GM18526 (cell line): ENCODE results near the gene SIGLEC7.

Experiments
- POLR2A ChIP-seq: IDR thresholded peaks from 3 replicates; pipeline ENCODE4 v1.6.1; 2011; ENCODE audit not compliant: insufficient read length; ENCODE audit errors: extremely low read depth

The SIGLEC7 gene

DNA sequence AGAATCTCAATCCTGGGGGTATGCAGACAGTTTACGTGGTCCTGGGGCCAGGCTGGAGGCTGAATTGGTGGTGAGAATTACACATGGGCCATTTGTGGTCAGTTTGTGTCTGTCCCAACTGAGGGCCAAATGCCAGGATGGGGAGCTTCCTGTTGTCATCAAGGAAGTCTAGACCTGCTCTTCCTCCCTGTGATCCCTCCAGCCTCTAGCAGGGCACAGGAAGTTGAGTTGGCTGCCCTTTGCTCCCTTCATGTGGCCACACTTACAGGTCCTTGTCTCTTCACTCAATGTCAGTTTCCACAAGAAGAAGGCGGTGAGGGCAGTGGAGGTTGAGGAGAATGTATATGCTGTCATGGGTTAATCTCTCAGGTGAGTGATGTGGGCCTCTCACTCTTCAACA lies 30.1 kb downstream of the SIGLEC7 start:
- TF ChIP-seq POLR2A: no peak

DNA sequence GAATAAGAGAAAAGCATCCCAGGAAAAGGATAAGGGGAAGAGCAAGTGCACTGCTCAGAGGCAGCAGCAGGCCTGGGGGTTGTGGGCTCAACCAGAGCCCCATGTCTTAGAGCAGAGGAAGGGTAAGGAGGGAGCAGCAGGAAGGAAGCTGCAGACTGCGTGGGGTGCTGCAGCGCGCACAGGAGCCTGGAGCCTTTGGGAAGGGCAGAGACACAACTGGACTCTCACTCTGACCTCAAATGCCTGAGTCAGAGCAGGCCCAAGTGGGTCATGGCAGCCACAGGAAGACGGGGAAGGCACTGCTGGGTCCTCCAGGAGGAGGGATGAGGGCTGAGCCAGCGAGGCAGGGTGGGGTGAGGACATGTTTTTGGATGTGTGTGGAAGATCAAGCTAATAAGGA lies 31.6 kb downstream of the SIGLEC7 start:
- no peak for TF ChIP-seq POLR2A

DNA sequence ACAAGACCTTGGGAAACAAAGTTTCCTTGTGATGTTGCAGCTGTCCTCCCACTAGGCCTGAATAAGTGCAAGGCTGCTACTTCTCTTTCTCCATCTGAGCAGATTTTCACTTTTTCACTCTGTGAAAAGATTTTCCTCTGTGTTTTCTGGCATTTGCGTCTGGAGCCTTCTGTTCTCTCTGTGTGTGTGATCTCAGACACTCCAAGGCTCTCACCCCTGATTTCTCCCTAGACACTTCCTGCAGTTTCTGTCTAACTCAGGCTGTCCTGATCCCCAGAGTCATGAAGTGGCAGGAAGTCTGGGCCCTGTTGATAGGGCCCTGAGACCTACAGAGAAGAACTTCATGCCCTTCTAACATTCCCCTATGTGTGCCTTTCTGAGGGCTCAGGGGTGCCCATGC lies 37.2 kb downstream of the SIGLEC7 start:
- no peak for TF ChIP-seq POLR2A

DNA sequence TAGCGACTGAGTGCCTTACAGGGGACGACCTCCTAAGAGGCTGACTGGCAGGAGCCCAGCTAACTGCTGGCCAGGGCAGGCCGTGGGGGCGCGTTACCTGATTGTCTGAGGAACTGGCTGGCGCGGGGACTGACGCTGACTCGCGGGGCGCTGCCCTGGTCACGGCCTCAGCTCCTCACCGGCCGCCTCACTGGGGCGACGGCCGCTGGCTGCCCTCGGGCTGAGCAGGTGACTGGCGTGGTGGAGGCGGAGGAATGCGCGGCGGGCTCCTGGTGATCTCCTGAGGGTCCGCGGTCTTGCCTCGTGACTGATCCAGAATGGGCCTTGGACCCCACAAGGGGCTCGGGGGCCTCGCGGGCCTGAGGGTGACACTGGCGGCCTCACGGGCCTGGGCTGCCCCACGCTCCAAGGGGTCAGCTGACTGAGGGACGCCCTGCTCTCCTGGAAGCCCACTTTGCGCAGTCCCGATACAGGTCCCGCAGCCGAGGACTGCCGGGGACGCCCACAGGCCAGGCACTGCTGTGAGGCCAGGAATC lies 39.3 kb downstream of the SIGLEC7 start:
- TF ChIP-seq POLR2A: no peak

DNA sequence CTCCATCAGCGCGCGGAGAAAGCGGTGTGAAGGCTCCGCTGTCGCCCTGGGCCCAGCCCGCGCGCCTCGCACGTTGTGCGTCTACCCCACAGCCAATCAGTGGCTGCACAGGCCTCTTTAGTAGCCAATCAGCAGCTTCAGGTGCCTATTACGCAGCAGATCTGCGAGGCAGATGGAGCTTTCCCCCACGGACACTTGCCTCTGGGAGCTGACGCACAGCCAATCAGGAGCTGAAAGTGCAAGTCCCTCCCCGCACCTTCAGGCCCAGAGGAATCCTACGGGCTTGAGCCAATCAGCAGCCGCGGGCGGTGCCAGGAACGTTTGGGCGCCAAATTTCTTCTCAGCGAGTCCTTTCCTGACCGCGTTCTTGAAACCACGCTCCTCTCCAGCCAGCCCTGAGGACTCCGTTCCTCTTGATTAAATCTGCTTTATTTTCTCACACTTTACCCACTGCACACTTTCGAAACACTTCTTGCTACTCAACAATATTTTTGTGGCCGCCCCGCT lies 39.9 kb downstream of the SIGLEC7 start:
- no peak for TF ChIP-seq POLR2A

DNA sequence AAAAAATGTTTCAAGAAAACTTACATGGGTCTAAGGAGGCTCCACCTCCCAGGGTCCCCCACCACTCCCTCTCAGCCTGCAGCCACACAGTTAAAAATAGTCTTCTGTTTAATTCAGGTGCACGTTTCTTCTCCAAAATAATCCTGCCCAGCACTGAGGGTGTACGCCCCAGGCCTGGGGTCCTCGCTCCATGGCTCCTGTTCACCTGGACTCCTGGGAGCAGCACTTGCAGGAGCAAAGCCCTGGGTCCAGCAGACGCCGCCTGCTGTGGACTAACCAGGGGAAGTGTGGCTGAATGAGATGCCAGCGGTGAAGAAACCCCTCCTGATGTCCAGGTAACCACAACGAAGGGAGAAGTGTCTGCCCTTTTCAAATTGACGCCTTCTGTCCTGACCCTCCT lies 41.5 kb downstream of the SIGLEC7 start:
- no peak for TF ChIP-seq POLR2A

DNA sequence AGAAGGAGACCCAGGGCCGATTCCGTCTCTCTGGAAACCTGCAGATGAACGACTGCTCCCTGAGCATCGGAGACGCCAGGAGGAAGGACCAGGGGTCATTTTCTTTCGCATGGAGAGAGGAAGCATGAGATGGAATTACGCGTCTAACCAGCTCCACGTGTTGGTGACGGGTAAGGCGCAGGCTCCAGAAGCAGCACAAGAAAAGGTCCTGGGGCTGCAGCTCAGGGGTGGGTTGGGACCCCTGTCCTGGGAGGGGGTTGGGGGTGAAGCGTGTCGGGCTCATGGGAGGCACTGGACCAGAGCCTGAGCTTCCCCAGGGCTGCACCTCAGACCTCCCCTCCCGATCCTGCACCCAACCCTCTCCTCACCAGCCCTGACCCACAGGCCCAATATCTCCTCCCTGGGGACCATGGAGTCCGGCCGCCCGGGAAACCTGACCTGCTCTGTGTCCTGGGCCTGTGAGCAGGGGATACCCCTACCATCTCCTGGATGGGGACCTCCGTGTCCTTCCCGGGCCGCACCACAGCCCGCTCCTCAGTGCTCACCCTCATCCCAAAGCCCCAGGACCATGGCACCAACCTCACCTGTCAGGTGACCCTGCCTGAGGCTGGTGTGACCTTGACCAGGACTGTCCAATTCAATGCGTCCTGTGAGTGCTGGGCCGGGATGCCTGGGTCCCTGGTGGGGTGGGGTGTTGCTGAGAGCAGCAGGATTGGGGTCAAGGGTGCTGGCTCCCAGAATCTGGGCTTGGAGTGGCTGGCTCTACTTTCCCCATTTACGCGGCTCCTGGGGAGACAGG lies 43.2 kb downstream of the SIGLEC7 start:
- TF ChIP-seq POLR2A: no peak

DNA sequence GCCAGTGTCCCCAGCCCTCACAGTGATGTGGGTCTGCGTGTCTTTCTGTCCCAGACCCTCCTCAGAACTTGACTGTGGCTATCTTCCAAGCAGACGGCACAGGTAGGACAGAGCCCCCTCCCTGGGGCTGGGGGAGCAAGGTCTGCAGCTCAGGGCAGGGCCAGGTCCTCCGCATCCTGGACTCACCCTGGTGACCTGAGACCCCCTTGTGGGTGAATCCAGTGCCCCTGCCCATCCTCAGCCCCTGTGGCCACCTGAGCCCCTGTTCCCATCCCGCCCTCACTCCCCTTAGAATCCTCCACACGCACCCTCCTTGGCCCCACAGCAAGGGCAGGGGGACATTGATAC lies 43.7 kb downstream of the SIGLEC7 start:
- TF ChIP-seq POLR2A: no peak

DNA sequence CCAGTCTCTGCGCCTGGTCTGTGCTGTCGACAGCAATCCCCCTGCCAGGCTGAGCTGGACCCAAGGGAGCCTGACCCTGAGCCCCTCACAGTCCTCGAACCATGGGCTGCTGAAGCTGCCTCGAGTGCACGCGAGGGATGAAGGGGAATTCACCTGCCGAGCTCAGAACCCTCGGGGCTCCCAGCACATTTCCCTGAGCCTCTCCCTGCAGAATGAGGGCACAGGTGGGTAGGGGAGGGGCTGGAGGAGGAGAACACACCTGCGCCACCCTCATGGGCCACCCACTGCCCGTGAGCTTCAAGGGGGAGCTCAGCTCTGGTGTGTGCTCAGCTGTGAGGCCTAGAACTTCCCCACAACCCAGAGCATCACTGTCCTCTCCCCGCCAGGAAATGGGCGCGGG lies 44.2 kb downstream of the SIGLEC7 start:
- TF ChIP-seq POLR2A: no peak

DNA sequence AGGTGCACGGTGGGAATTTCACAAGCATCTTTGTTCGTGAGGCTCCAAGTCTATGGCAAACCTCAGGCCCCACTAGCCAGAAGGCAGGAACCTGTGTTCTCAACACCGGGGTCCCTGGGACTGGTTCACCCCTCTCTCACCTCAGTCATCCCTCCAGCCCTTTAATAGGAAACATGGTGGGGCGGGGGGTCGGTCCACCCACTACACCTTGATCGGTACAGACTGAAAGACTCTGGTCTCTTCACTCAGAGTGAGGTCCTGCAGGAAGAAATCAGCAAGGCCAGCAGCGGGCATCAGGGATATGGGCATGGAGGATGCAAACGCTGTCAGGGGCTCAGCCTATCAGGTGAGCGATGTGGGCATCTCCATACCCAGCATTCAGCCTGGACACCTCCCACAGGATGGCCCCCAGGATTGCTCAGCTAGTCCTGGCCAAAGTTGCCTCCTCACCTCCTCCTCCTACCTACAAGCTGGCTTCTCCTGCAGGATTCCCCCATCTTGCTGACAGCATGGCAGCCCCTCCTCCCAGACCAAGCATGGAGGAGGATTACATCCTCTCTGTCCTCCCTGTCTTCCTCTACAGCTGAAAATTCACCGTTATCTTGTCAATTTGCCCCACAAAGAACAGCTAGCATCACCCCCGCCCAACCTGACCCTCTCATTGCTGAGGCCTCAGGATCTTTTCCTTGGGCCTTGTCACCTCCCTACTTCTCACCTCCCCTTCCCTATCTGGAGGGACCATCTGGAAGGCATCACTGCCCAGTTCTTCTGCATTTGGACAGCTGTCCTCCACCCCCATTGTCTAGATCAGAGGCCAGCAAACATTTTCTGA lies 45.5 kb downstream of the SIGLEC7 start:
- TF ChIP-seq POLR2A: no peak

DNA sequence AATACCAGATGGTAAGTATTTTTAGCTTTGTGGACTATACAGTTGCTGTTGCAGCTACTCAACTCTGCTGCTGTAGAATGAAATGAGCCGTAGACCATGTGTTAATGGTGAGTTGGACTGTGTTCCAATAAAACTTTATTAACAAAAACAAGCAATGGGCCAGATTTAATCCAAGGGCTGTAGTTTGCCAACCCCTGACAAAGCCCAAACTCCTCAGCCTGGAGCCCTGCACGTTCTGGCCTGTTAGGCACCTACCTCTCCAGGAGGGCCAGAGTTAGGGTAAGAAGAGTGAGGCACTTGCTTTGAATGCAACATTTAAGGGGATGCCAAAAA lies 46.1 kb downstream of the SIGLEC7 start:
- TF ChIP-seq POLR2A: no peak

DNA sequence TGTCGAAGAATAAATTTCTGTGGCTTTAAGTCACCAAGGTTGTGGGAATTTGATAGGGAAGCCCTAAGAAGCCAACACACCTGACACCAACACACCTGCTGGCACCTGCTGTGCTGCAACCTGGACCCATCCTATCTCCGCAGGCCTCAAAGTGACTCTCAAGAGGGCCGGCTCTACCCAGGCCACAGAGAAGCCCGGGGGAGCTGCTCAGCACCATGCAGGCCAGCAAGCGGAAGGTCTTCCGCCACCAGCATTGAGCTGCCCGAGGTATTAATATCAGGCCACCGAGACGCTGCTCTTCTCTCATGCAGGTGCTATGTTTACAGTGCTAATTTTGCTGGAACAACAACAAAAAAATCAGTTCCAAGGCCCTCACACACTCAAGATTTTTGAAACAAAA lies 50.6 kb downstream of the SIGLEC7 start:
- TF ChIP-seq POLR2A: no peak

DNA sequence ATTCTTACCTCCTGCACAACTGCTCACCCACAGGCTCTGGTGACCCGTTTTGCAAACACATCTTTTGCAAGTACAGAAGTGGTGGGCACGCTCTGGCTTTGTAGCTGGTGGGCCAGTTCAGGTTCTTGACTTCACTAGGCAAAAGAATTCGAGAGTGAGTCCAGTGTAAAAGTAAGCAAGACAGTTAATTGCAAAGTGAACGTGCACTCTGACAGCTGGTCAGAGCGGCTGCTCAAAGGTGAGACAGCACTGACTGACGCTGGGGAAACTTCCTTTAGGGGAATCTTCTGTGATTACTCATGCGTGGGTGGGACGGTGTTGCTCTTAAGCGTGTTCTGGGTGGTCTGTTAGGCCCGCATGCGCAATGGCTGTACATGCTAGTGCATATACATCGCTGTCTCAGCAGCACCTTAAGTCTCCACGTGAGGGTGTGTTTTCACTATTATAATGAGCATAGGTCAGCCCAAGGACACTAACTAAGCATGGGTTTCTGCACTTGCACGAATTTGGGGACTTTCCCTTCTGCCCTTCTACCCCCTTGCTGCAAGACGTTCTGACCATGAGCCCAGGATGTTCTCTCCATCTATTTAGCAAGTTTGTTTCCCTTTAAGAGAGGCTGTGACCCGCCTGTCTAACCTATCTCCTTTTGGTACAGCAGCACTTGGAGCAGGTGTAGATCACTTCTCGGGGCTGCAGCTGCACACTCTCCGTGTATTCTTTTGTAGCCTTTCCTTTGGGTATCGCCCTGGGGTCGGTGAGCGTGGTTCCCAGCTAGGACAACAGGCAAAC lies 52.6 kb downstream of the SIGLEC7 start:
- TF ChIP-seq POLR2A: no peak

DNA sequence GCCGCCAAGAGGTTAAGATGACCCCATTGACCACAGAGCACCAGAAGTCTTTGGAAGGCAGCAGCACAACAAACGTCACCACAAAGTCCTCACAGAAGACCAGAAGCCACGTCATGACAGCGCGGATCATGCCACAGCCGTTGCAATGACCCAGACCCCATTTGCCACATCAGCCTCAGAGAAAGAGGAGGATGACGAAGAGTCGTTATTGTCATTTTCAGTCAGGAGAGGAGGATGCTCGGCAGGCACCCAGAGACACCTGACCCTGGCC lies 53.1 kb downstream of the SIGLEC7 start:
- TF ChIP-seq POLR2A: no peak

DNA sequence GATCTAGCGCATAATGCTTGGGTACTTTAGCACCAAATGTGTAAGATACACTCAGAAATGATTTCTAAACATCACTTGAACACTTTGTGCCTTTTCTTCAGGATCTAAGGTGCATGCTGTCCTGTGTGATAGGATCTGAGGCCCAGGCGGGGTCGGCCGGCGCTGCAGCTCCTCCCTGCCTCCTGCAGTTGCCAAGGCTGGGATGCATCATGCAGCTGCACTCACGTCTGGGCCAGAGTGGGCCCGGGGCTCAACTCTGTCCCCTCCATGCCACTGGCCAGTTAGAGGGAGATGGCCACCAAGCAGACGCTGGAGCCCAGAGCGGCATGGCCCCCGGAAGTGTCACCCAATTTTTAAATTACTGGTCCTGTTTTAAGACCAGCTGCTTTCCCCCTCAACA lies 53.5 kb downstream of the SIGLEC7 start:
- TF ChIP-seq POLR2A: no peak

DNA sequence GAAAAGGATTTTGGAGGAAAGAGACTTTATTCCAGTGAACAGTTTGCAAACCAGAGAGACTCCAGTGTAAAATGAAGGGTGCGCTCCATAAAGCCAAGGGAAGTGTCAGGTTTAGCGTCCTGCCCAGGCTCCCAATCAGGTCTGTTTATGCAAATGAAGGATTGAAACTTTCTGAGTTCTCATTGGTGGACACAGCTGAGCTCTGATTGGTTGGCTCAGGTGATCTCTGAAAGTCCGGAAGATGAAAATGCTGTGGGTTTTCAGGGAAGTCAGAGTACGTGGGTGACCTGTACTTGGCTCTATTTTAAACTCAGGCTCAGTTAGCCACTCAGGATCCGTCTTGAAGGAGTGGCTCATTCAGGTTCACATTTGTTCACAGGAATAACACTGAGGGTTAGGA lies 54.1 kb downstream of the SIGLEC7 start:
- no peak for TF ChIP-seq POLR2A

DNA sequence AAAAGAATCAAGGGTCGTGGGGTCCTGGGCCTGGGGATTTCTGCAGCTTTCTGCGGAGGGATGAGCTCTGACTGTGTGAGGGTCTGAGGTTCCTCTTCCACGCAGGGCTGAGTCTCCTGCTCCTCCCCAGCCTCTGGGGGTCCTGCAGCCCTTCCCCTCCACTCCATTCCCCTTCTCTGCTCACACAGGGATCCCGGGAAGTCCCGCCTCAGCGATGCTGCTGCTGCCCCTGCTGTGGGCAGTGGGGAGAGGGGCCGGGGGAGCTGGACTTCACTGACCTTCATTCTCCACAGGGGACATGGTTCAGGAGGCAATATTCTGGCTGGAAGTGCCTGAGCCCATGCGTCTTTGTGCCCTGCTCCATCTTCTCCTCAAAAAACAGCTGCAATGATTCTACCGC lies 56.5 kb downstream of the SIGLEC7 start:
- no peak for TF ChIP-seq POLR2A
